ENCODE measurements around the gene FOXJ3.

The FOXJ3 gene

DNA sequence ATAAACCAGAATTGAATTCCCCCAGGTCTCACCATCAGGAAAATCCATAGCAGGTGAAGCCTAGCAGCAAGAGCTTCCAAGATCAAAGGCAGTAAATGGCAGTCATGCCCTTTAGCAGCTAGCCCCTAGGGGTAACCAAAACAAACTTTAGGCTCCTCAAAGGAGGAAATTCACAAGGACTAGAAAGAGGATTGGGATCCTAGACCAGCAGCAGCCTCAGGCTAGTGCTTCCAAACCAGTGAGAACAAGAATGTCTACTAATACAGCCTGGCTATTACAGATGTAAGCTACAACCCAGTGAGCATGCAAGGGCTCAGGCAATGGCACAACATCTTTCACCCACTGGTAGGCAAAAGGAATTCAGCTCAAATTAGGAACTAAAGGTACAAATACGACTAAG, 34.4 kb upstream of the FOXJ3 start:
- TF ChIP-seq, protein P1, sequence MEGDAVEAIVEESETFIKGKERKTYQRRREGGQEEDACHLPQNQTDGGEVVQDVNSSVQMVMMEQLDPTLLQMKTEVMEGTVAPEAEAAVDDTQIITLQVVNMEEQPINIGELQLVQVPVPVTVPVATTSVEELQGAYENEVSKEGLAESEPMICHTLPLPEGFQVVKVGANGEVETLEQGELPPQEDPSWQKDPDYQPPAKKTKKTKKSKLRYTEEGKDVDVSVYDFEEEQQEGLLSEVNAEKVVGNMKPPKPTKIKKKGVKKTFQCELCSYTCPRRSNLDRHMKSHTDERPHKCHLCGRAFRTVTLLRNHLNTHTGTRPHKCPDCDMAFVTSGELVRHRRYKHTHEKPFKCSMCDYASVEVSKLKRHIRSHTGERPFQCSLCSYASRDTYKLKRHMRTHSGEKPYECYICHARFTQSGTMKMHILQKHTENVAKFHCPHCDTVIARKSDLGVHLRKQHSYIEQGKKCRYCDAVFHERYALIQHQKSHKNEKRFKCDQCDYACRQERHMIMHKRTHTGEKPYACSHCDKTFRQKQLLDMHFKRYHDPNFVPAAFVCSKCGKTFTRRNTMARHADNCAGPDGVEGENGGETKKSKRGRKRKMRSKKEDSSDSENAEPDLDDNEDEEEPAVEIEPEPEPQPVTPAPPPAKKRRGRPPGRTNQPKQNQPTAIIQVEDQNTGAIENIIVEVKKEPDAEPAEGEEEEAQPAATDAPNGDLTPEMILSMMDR (IDR thresholded peaks at IDR 0.05; ENCODE audit: insufficient read depth, low read depth, low read length, missing control alignments), result no peak
- no peak overlapping the region for H3K4me3 ChIP-seq (ENCODE audit: low read length)
- no peak for DNase-seq (ENCODE audit: low read depth)

DNA sequence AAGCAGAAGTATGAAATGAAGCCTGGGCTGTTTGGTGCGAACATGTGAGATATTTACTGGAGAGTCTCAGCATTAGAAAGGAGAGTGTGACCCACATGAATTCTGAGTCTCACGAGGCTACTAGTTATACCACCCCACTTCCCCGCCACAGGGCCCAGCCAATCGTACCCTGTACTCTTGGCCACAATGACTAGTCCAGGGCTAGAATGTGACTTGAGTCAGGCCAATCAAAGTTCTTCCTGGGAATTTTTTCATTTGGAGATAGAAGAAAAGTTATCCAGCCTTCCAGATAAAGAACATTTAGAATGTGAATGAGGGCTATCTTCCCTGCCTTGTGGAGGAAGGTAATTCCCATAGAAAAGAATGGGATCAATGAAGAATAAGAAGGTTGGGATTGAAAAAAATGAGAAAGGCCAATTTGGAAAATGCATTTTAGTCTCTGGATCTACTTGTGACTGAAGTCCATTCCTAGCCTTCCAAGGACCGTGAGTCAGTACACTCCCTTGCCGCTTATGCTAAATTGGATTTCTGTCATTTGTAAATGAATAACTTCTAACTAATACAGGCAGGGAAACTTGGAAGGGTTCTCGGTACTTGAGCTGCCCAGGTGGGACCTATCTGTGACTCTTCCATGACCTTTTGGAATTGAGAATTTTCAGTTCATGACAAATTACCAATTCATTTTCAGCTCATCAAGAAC, 33.2 kb upstream of the FOXJ3 start:
- no peak for DNase-seq (ENCODE audit: low read depth)
- H3K4me3 ChIP-seq (ENCODE audit: low read length), result no peak overlapping the region
- TF ChIP-seq, protein P1 (IDR thresholded peaks at IDR 0.05; ENCODE audit: insufficient read depth, low read depth, low read length, missing control alignments), result no peak

DNA sequence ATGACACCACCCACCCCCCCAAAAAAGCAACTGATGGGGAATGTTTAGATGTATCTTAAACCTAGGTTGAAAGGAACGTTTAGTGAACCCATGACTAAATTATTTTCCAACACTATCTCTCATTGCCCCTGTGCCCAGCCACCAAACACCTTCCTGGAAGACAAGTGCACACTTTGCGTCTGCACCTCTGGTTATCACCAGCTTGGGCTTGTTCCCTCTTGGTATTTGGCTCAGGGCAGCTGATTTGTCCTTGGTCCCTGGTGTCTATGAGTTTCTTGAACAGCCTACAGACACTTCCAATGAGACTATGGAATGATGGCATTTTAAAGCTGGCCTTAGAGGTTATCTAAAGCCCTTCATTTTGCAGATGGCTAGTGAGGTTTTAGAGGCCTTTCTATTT, 30.1 kb upstream of the FOXJ3 start:
- TF ChIP-seq, protein P1 (IDR thresholded peaks at IDR 0.05; ENCODE audit: insufficient read depth, low read depth, low read length, missing control alignments), result no peak
- no peak overlapping the region for H3K4me3 ChIP-seq (ENCODE audit: low read length)
- DNase-seq (ENCODE audit: low read depth), result no peak

DNA sequence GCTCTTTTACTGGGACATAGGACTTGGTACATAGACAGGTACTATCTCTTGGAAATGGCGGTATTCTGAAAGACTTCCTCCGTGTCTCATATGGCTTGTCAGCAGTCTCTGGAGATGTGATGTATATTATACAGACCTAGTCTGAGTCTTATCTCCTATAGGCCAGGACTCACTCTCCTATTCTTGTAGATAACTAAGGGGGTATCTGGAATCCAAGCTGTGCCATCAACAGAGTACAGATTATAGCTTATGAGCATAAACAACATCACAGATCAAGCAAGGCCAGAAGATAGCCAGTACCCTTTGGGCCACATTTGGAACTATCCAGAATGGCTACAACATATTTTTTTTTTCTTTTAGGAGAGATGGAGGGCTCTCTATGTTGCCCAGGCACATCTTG, 29.5 kb upstream of the FOXJ3 start:
- no peak overlapping the region for H3K4me3 ChIP-seq (ENCODE audit: low read length)
- TF ChIP-seq, protein P1 (IDR thresholded peaks at IDR 0.05; ENCODE audit: insufficient read depth, low read depth, low read length, missing control alignments), result no peak
- no peak for DNase-seq (ENCODE audit: low read depth)

DNA sequence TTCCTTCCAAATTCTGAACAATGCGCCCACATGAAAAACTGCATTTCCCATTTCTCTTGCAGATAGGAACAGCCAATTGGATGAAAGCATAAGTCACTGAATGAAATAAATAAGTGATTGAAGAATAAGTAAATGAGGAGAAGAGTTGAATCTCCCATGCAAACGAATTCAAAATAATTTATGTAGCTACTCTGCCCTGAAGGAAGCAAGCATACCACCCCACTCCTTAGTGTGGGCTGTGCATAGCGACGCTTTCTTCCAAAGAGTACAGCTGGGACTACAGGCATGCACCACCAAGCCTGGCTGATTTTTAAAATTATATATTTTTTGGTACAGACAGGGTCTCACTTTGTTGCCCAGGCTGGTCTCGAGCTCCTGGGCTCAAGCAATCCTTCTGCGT, 29.1 kb upstream of the FOXJ3 start:
- no peak for DNase-seq (ENCODE audit: low read depth)
- TF ChIP-seq, protein P1 (IDR thresholded peaks at IDR 0.05; ENCODE audit: insufficient read depth, low read depth, low read length, missing control alignments), result no peak
- no peak overlapping the region for H3K4me3 ChIP-seq (ENCODE audit: low read length)

DNA sequence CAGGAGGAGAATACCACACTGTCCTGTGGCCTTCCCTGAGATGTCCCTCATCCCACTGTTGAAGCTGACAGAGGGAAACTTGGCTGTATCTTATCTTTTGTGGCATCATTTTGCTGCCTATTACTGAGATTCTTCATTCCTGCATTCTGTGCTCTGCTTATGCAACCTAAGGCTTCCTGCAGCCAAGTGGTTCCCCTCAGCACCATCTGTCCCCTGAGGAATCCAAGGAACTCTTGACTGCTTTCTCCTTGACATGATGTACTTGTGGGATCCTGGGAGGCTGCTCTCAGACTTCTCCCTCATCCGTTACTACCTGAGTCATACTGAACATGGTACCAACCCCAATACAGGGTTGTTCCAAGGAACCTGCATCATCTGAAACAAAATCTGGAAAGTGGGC, 24.4 kb upstream of the FOXJ3 start:
- no peak for DNase-seq (ENCODE audit: low read depth)
- H3K4me3 ChIP-seq (ENCODE audit: low read length), result no peak overlapping the region
- TF ChIP-seq, protein P1 (IDR thresholded peaks at IDR 0.05; ENCODE audit: insufficient read depth, low read depth, low read length, missing control alignments), result no peak

DNA sequence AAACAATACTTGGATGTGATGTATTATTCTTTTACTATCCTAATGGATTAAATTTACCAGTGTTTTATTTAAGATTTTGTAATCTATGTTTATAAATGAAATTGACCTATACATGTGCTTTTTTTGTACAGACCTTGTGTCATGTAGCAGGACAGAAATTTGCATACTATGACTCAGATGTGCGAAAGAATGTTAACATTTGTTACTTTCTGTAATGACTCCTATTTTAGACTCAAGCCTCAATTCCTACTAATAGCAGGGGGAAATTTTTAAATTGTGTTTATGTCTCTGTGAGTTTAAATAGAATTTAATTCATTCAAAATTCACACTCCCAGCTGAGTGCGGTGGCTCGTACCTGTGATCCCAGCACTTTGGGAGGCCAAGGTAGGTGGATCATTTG, 23.8 kb upstream of the FOXJ3 start:
- TF ChIP-seq, protein P1 (IDR thresholded peaks at IDR 0.05; ENCODE audit: insufficient read depth, low read depth, low read length, missing control alignments), result no peak
- no peak for DNase-seq (ENCODE audit: low read depth)
- no peak overlapping the region for H3K4me3 ChIP-seq (ENCODE audit: low read length)

All from epithelial cell of esophagus (primary cell).